GM12878 (cell line): ENCODE results near the gene CCDC134. TPM values are rescaled to one million over a fixed set of nuclear protein-coding genes. Genes with fewer than 3 reads are reported as not detected.

Source experiments
- ATAC-seq: fragments of 200-7000 bp; cut with Tn5 transposase; 3 replicates; pipeline ENCODE4 v1.9.1; 2020; ENCODE audit warnings: mild to moderate bottlenecking, moderate library complexity
- BruUV-seq: library from RNA; stranded (reverse); fragments of 400-500 nt; replicated peaks from 2 replicates; lab custom pipeline; 2021; lab: Mats Ljungman, UMichigan
- CTCF ChIA-PET: fragments of 300-600 bp; sonication (Branson Sonifier 250); formaldehyde crosslinking; extraction: SDS; loops from one replicate; lab custom pipeline; 2021; ENCODE audit warnings: inconsistent platforms; lab: Yijun Ruan, JAX
- POLR2A ChIA-PET: fragments of 350-600 bp; formaldehyde crosslinking; extraction: SDS; loops from one replicate; lab custom pipeline; 2021; ENCODE audit warnings: inconsistent platforms; lab: Charles Lee
- RAD21 ChIA-PET: fragments of 300-600 bp; sonication (Branson Sonifier 250); formaldehyde crosslinking; loops from one replicate; lab custom pipeline; 2023; ENCODE audit warnings: antibody characterized with exemption; ENCODE audit not compliant: unreplicated experiment; lab: Charles Lee
- SMC1A ChIA-PET: fragments of 300-600 bp; sonication (Branson Sonifier 250); formaldehyde crosslinking; loops from one replicate; lab custom pipeline; 2023; ENCODE audit not compliant: unreplicated experiment, uncharacterized antibody; lab: Charles Lee
- DNase-seq: peaks from one replicate; pipeline ENCODE4 v3.0.0-alpha.2; 2011; ENCODE audit warnings: low read depth, low spot score
- FAIRE-seq: peaks from 3 replicates; lab custom pipeline; 2011; peaks lifted over from hg19 to GRCh38; lab: Jason Lieb, UNC
- H2AFZ ChIP-seq: 2 replicates; pipeline ENCODE4 v1.6.0; 2011; ENCODE audit warnings: low read depth, low read length, control low read depth; ENCODE audit not compliant: control insufficient read depth
- H3K27ac ChIP-seq: 2 replicates; pipeline ENCODE4 v1.5.1; 2011; ENCODE audit warnings: control low read depth; ENCODE audit not compliant: control insufficient read depth, insufficient read depth
- H3K27me3 ChIP-seq, 2 experiments: replicated peaks in 1 of 2; 2 replicates each; pipeline versions ENCODE4 v1.6.0 to v1.6.1; 2011; ENCODE audit warnings: low read length in 1 of 2; ENCODE audit not compliant: control insufficient read depth in 2 of 2, insufficient read depth in 2 of 2
- H3K36me3 ChIP-seq, 2 experiments: 2 replicates each; pipeline ENCODE4 v1.5.1; 2011; ENCODE audit warnings: low read length in 1 of 2; ENCODE audit not compliant: control insufficient read depth in 2 of 2, insufficient read depth in 2 of 2
- H3K4me1 ChIP-seq: 2 replicates; pipeline ENCODE4 v1.6.1; 2011; ENCODE audit warnings: mild to moderate bottlenecking, low read length, moderate library complexity, mixed read lengths; ENCODE audit not compliant: control insufficient read depth, insufficient read depth
- H3K4me2 ChIP-seq: 2 replicates; pipeline ENCODE4 v1.6.0; 2011; ENCODE audit warnings: control low read depth; ENCODE audit not compliant: control insufficient read depth, insufficient read depth
- H3K4me3 ChIP-seq: fragments of 200-600 bp; sonication (generic); 2 replicates; pipeline ENCODE4 v1.5.1; 2016
- H3K79me2 ChIP-seq: 2 replicates; pipeline ENCODE4 v1.6.0; 2011; ENCODE audit warnings: low read length; ENCODE audit not compliant: control insufficient read depth, insufficient read depth
- H3K9ac ChIP-seq: 2 replicates; pipeline ENCODE4 v1.8.0; 2011; ENCODE audit warnings: low read length, control low read depth, mixed read lengths; ENCODE audit not compliant: control insufficient read depth, insufficient read depth
- H3K9me3 ChIP-seq: replicated peaks from 3 replicates; pipeline ENCODE4 v1.5.1; 2011; ENCODE audit warnings: mild to moderate bottlenecking, low read length; ENCODE audit not compliant: control insufficient read depth, insufficient read depth
- H4K20me1 ChIP-seq: 2 replicates; pipeline ENCODE4 v1.6.0; 2011; ENCODE audit not compliant: control insufficient read depth, insufficient read depth
- E4F1 ChIP-seq: fragments of 450-650 bp; IDR thresholded peaks from 2 replicates; pipeline ENCODE4 v1.6.1; 2018; ENCODE audit warnings: borderline replicate concordance, mild to moderate bottlenecking; ENCODE audit not compliant: partially characterized antibody
- HDGF ChIP-seq: fragments of 450-650 bp; IDR thresholded peaks from 2 replicates; pipeline ENCODE4 v1.6.1; 2016; ENCODE audit warnings: antibody characterized with exemption
- ZBTB33 ChIP-seq: fragments of 450-650 bp; IDR thresholded peaks from 2 replicates; pipeline ENCODE4 v1.6.1; 2017; ENCODE audit warnings: mild to moderate bottlenecking
- WGBS: methylation state at CpG from one replicate; pipeline ENCODE4 v1.1.6; 2016; ENCODE audit warnings: low lambda C conversion rate; ENCODE audit not compliant: insufficient replicate concordance, insufficient coverage; ENCODE audit errors: missing lambda C conversion rate; 5-methylcytosine and 5-hydroxymethylcytosine counted together
- in situ Hi-C: fragments of 300-500 bp; cut with MboI; formaldehyde crosslinking; loops from 9 replicates; pipeline ENCODE4 v1.14.3; 2018; ENCODE audit warnings: mixed read lengths
- intact Hi-C: fragments of 100-400 bp; cut with micrococcal nuclease; formaldehyde crosslinking; loops from one replicate; pipeline ENCODE4 v1.14.2; 2022; ENCODE audit not compliant: unreplicated experiment
- polyA plus RNA-seq, 11 experiments: library from polyadenylated mRNA; depleted of rRNA in 4 of 11; unstranded in 6 of 11; stranded (reverse) in 5 of 11; fragments of >200 nt; fragmentation: Nextera tagmentation in 4 of 11; fragmentation: Illumina TruSeq in 1 of 11; extraction: Ambion mirVana in 4 of 11; extraction: Trizol in 1 of 11; gene quantifications; 1 replicate in 1 of 11; 2 replicates in 10 of 11; pipeline versions ENCODE4 v1.2.1 to v1.2.3, GENCODE V29; 2011 to 2016; ENCODE audit warnings: inconsistent platforms in 2 of 11, missing spikeins in 2 of 11, low read depth in 1 of 11
- total RNA-seq, 4 experiments: library from RNA; depleted of rRNA in 3 of 4; stranded (reverse); fragments of >200 nt in 3 of 4; fragmentation: Illumina TruSeq in 1 of 4; extraction: Trizol in 1 of 4; gene quantifications; 2 replicates each; pipeline versions ENCODE4 v1.2.1 to v1.2.3, GENCODE V29; 2013 to 2021

The CCDC134 gene
- total and polyA plus RNA-seq, 10 of the 15 experiments (the other 5 are each of a cell fraction or from before 2014, with no cell fraction given) = 0.35 to 19.3 (median 11.8) TPM

- TF ChIP-seq HDGF (peak; percentile 70; the same call in 1 of the 2 replicates), ZBTB33 (no peak), E4F1 (no peak)
- Histone ChIP-seq H3K4me3 (no peak overlapping the region), H3K4me1 (peaks cover 11% of the 10 kb centered on the region), H3K27me3 (no peaks in the 10 kb centered on the region), H3K4me2 (no peak overlapping the region), H2AFZ (no peak overlapping the region), H3K36me3 (peaks cover 0 to 2% of the 10 kb centered on the region in 2 experiments; a peak in 2 of 4 replicates), H3K9ac (no peak overlapping the region), H4K20me1 (no peaks in the 10 kb centered on the region), H3K9me3 (no peaks in the 10 kb centered on the region), H3K27ac (no peak overlapping the region), H3K79me2 (peaks cover 17% of the 10 kb centered on the region)
- FAIRE-seq (no peak), ATAC-seq (no peak), DNase-seq (no peak)
- in situ Hi-C loops = no loop called here
- intact Hi-C loops = no loop called here
- RAD21 ChIA-PET = interaction anchor here (1.0 kb wide), 1 partner anchor 85 kb away, joined by 5 read pairs; no protein-coding TSS in a partner anchor
- CTCF ChIA-PET = interaction anchor here (0.8 to 2.9 kb wide), 4 partner anchors 10 to 93 kb away, joined by 3 to 7 read pairs (median 4); no protein-coding TSS in a partner anchor
- SMC1A ChIA-PET = interaction anchor here (0.8 kb wide), 1 partner anchor 27 kb away, joined by 3 read pairs; no protein-coding TSS in a partner anchor
- POLR2A ChIA-PET = interaction anchor here (10.4 kb wide), 1 partner anchor 21 kb away, joined by 172 read pairs; the partner anchor contains the start of gene CCDC134
- 57% methylated on average over 2 of the region's 2 CpGs for WGBS
- BruUV-seq = no TSS peak
Measured at GRCh38 chr22:41777749-41778425, 22.6 kb upstream of the CCDC134 start.
